Lower leg skin (tissue), 3 donors: ENCODE data around the gene PSORS1C1.

Source experiments
- CTCF ChIP-seq, 3 donors: fragments of 450-650 bp; IDR thresholded peaks; one replicate each; pipeline ENCODE4 v1.5.1; 2016; ENCODE audit warnings: antibody characterized with exemption in 3 of 3, mild to moderate bottlenecking in 3 of 3, moderate library complexity in 2 of 3
- POLR2A ChIP-seq, 2 donors: fragments of 450-650 bp; IDR thresholded peaks; one replicate each; pipeline ENCODE4 v1.6.1; 2016 to 2017; ENCODE audit warnings: antibody characterized with exemption in 2 of 2, mild to moderate bottlenecking in 1 of 2, moderate library complexity in 1 of 2

- TF ChIP-seq CTCF (IDR thresholded peaks at IDR 0.05), result no peak
- no peak for TF ChIP-seq POLR2A (IDR thresholded peaks at IDR 0.05)
These were observed 38.0 kb upstream of the PSORS1C1 start for GRCh38 chr6:31076611-31077010.
